Keratinocyte (primary cell): ENCODE data around the gene RAP2A. TPM values are rescaled to one million over a fixed set of nuclear protein-coding genes. Genes with fewer than 3 reads are reported as not detected.

Source experiments
- DNase-seq: peaks from one replicate; pipeline ENCODE4 v3.0.0-alpha.2; 2011; ENCODE audit warnings: low read depth, missing footprints, low spot score
- FAIRE-seq: peaks from 2 replicates; lab custom pipeline; 2011; peaks lifted over from hg19 to GRCh38; lab: Jason Lieb, UNC
- H2AFZ ChIP-seq: 2 replicates; pipeline ENCODE4 v1.6.0; 2012; ENCODE audit warnings: low read length, control low read depth, inconsistent platforms; ENCODE audit not compliant: control insufficient read depth
- H3K27ac ChIP-seq: 2 replicates; pipeline ENCODE4 v1.5.1; 2011; ENCODE audit warnings: low read length; ENCODE audit not compliant: control insufficient read depth, insufficient read depth
- H3K27me3 ChIP-seq: 3 replicates; pipeline ENCODE4 v1.6.0; 2011; ENCODE audit warnings: low read length; ENCODE audit not compliant: control insufficient read depth, insufficient read depth; ENCODE audit errors: extremely low read depth
- H3K36me3 ChIP-seq, 2 experiments: 2 replicates in 1 of 2; 3 replicates in 1 of 2; pipeline ENCODE4 v1.5.1; 2011; ENCODE audit warnings: low read length in 2 of 2, mild to moderate bottlenecking in 1 of 2; ENCODE audit not compliant: control insufficient read depth in 2 of 2, insufficient read depth in 2 of 2; ENCODE audit errors: extremely low read depth in 1 of 2
- H3K4me1 ChIP-seq: 3 replicates; pipeline ENCODE4 v1.5.1; 2011; ENCODE audit warnings: low read length; ENCODE audit not compliant: control insufficient read depth, insufficient read depth; ENCODE audit errors: extremely low read depth
- H3K4me2 ChIP-seq: 3 replicates; pipeline ENCODE4 v1.6.0; 2011; ENCODE audit warnings: low read depth, low read length; ENCODE audit not compliant: control insufficient read depth, insufficient read depth; ENCODE audit errors: extremely low read depth
- H3K4me3 ChIP-seq, 3 experiments: fragments of 200-600 bp in 1 of 3; sonication (generic) in 1 of 3; 2 replicates in 2 of 3; 3 replicates in 1 of 3; pipeline ENCODE4 v1.5.1; 2011 to 2016; ENCODE audit warnings: low read length in 3 of 3, mild to moderate bottlenecking in 3 of 3, control low read depth in 2 of 3, inconsistent platforms in 1 of 3, low read depth in 1 of 3, mixed read lengths in 1 of 3, mixed run types in 1 of 3, moderate library complexity in 1 of 3; ENCODE audit not compliant: control insufficient read depth in 2 of 3, insufficient read depth in 2 of 3; ENCODE audit errors: extremely low read depth in 1 of 3
- H3K79me2 ChIP-seq: 2 replicates; pipeline ENCODE4 v1.6.0; 2012; ENCODE audit warnings: low read length; ENCODE audit not compliant: control insufficient read depth, insufficient read depth
- H3K9ac ChIP-seq: 3 replicates; pipeline ENCODE4 v1.6.0; 2011; ENCODE audit warnings: low read length; ENCODE audit not compliant: control insufficient read depth, insufficient read depth; ENCODE audit errors: extremely low read depth
- H3K9me1 ChIP-seq: 3 replicates; pipeline ENCODE4 v1.6.0; 2011; ENCODE audit warnings: low read length; ENCODE audit not compliant: control insufficient read depth, insufficient read depth; ENCODE audit errors: extremely low read depth
- H3K9me3 ChIP-seq: 2 replicates; pipeline ENCODE4 v1.5.1; 2012; ENCODE audit warnings: low read depth, low read length; ENCODE audit not compliant: control insufficient read depth
- H4K20me1 ChIP-seq: 3 replicates; pipeline ENCODE4 v1.6.0; 2011; ENCODE audit warnings: low read length; ENCODE audit not compliant: control insufficient read depth, insufficient read depth; ENCODE audit errors: extremely low read depth
- CTCF ChIP-seq, 3 experiments: IDR thresholded peaks in 1 of 3; conservative IDR thresholded peaks in 1 of 3; optimal IDR thresholded peaks in 1 of 3; 2 replicates in 2 of 3; 3 replicates in 1 of 3; pipeline versions ENCODE3 to v1.5.1; 2011; ENCODE audit warnings: low read length in 3 of 3, mild to moderate bottlenecking in 3 of 3, moderate library complexity in 2 of 3, control low read depth in 1 of 3, inconsistent platforms in 1 of 3; ENCODE audit not compliant: insufficient read depth in 2 of 3; ENCODE audit errors: extremely low read depth in 1 of 3
- EZH2 ChIP-seq: IDR thresholded peaks from one replicate; pipeline ENCODE4 v1.6.1; 2012; ENCODE audit warnings: inconsistent platforms, mild to moderate bottlenecking, low read length, moderate library complexity
- dilution Hi-C: fragments of 300-500 bp; cut with MboI; formaldehyde crosslinking; loops from one replicate; pipeline ENCODE4 v1.7.0; 2020; ENCODE audit warnings: low sequenced_read_pairs; ENCODE audit not compliant: extremely low pct_ligation_motif_present
- polyA plus RNA-seq, 5 experiments: library from polyadenylated mRNA; depleted of rRNA in 3 of 5; stranded (reverse) in 3 of 5; stranded (forward) in 1 of 5; unstranded in 1 of 5; fragments of >200 nt; gene quantifications; 1 replicate in 1 of 5; 2 replicates in 3 of 5; 3 replicates in 1 of 5; pipeline versions ENCODE4 v1.2.1 to v1.2.3, GENCODE V29; 2011 to 2012; ENCODE audit warnings: missing spikeins in 2 of 5, low read depth in 1 of 5, low replicate concordance in 1 of 5

Gene RAP2A
- polyA plus RNA-seq, 1 donor (not counting 4 experiments of a cell fraction or from before 2014, with no cell fraction given) = 19.0 TPM

- Histone ChIP-seq H2AFZ (no peak overlapping the region), H3K4me1 (no peaks in the 10 kb centered on the region), H3K4me3 (no peak overlapping the region), H3K9ac (no peak overlapping the region), H3K27ac (no peak overlapping the region), H3K79me2 (no peaks in the 10 kb centered on the region), H3K36me3 (no peaks in the 10 kb centered on the region), H3K4me2 (no peak overlapping the region), H3K9me1 (no peaks in the 10 kb centered on the region), H3K27me3 (no peaks in the 10 kb centered on the region), H3K9me3 (no peaks in the 10 kb centered on the region), H4K20me1 (no peaks in the 10 kb centered on the region)
- DNase-seq = no peak
- no peak for FAIRE-seq
- TF ChIP-seq CTCF (optimal IDR thresholded peaks at IDR 0.05 in 1 of 3, IDR thresholded peaks at IDR 0.05 in 1 of 3, conservative IDR thresholded peaks at IDR 0.05 in 1 of 3; ENCODE audit: extremely low read depth in 1 of 3, insufficient read depth in 2 of 3, low read length in 3 of 3) (no peak), EZH2 (no peak)
- dilution Hi-C loops = no loop called here
These were observed 57.5 kb downstream of the RAP2A start for GRCh38 chr13:97491452-97491851.

- no peaks in the 10 kb centered on the region for H3K79me2 ChIP-seq
- no peak for TF ChIP-seq CTCF (optimal IDR thresholded peaks at IDR 0.05 in 1 of 3, IDR thresholded peaks at IDR 0.05 in 1 of 3, conservative IDR thresholded peaks at IDR 0.05 in 1 of 3; ENCODE audit: extremely low read depth in 1 of 3, insufficient read depth in 2 of 3, low read length in 3 of 3)
- no peak for TF ChIP-seq EZH2
- no peak overlapping the region for H3K4me3 ChIP-seq
- H3K36me3 ChIP-seq = no peaks in the 10 kb centered on the region
- no peaks in the 10 kb centered on the region for H4K20me1 ChIP-seq
- DNase-seq (no peak), FAIRE-seq (no peak)
- H3K9ac ChIP-seq = no peak overlapping the region
- no peak overlapping the region for H2AFZ ChIP-seq
- H3K27ac ChIP-seq = no peak overlapping the region
- no peak overlapping the region for H3K4me2 ChIP-seq
- no peaks in the 10 kb centered on the region for H3K27me3 ChIP-seq
- H3K9me1 ChIP-seq = no peaks in the 10 kb centered on the region
- dilution Hi-C loops = no loop called here
- H3K9me3 ChIP-seq = no peaks in the 10 kb centered on the region
- H3K4me1 ChIP-seq = no peaks in the 10 kb centered on the region
These were observed 58.3 kb downstream of the RAP2A start for GRCh38 chr13:97492257-97492656.
